ENCODE data around the gene DIDO1. TPM values are rescaled to one million over a fixed set of nuclear protein-coding genes. Genes with fewer than 3 reads are reported as not detected.

DIDO1 gene
- total RNA-seq, 1 experiment from 2014 or later = 77.1 TPM

GRCh38 chr20:62938105-62938888 lies 12.0 kb upstream of the DIDO1 start, which contains the start of gene GID8:
TSS of gene GID8 (plus strand) at chr20:62938147. CDS start at chr20:62941503, 3,356 bp downstream.
- no peak for TF ChIP-seq CTCF (IDR thresholded peaks at IDR 0.05; ENCODE audit: unreplicated experiment)
- no peaks in the 10 kb centered on the region for H3K9me3 Mint-ChIP-seq (ENCODE audit: low read depth, unreplicated experiment)
- H3K36me3 Mint-ChIP-seq (ENCODE audit: insufficient read depth, unreplicated experiment) = peaks cover 49% of the 10 kb centered on the region
- BruUV-seq (replicated peaks) = no TSS peak
- peak within 1 kb of the TSS; percentile 81 for H3K27ac Mint-ChIP-seq (ENCODE audit: unreplicated experiment)
- no peak within 1 kb of the TSS for H3K4me3 Mint-ChIP-seq (ENCODE audit: low read depth, unreplicated experiment)
- peaks cover 11% of the 10 kb centered on the region for H3K4me1 Mint-ChIP-seq (ENCODE audit: low read depth, unreplicated experiment)
- intact Hi-C loops (cut with micrococcal nuclease; ENCODE audit: unreplicated experiment) = no loop called here
- CTCF ChIA-PET = interaction anchor here (0.8 to 1.7 kb wide), 5 partner anchors 11 to 1100 kb away, joined by 4 to 7 read pairs (median 4); partner anchors contain the start of gene SLC17A9
- DNase-seq = peak; percentile 61
- H3K27me3 Mint-ChIP-seq (ENCODE audit: unreplicated experiment) = no peaks in the 10 kb centered on the region

- peaks cover 41% of the 10 kb centered on the region for H3K36me3 Mint-ChIP-seq (ENCODE audit: insufficient read depth, unreplicated experiment)
- no peak overlapping the region for H3K4me3 Mint-ChIP-seq (ENCODE audit: low read depth, unreplicated experiment)
- H3K9me3 Mint-ChIP-seq (ENCODE audit: low read depth, unreplicated experiment) = no peaks in the 10 kb centered on the region
- BruUV-seq (replicated peaks) = no TSS peak
- peaks cover 11% of the 10 kb centered on the region for H3K4me1 Mint-ChIP-seq (ENCODE audit: low read depth, unreplicated experiment)
- CTCF ChIA-PET = interaction anchor here (0.7 to 1.7 kb wide), 5 partner anchors 10 to 227 kb away, joined by 3 to 7 read pairs (median 4); no protein-coding TSS in a partner anchor
- TF ChIP-seq CTCF (IDR thresholded peaks at IDR 0.05; ENCODE audit: unreplicated experiment) = no peak
- intact Hi-C loops (cut with micrococcal nuclease; ENCODE audit: unreplicated experiment) = no loop called here
- DNase-seq = peak; percentile 99
- no peaks in the 10 kb centered on the region for H3K27me3 Mint-ChIP-seq (ENCODE audit: unreplicated experiment)
- H3K27ac Mint-ChIP-seq (ENCODE audit: unreplicated experiment) = peak overlapping the region; percentile 81
Observed at GRCh38 chr20:62937268-62938104, 11.2 kb upstream of the DIDO1 start.

- Mint-ChIP-seq H3K27ac (ENCODE audit: unreplicated experiment) (no peak overlapping the region), H3K27me3 (ENCODE audit: unreplicated experiment) (no peaks in the 10 kb centered on the region), H3K9me3 (ENCODE audit: low read depth, unreplicated experiment) (no peaks in the 10 kb centered on the region), H3K4me1 (ENCODE audit: low read depth, unreplicated experiment) (peaks cover 11% of the 10 kb centered on the region), H3K36me3 (ENCODE audit: insufficient read depth, unreplicated experiment) (peaks cover 27% of the 10 kb centered on the region), H3K4me3 (ENCODE audit: low read depth, unreplicated experiment) (no peak overlapping the region)
- intact Hi-C loops (cut with micrococcal nuclease; ENCODE audit: unreplicated experiment) = no loop called here
- TF ChIP-seq CTCF (IDR thresholded peaks at IDR 0.05; ENCODE audit: unreplicated experiment) = no peak
- no peak for DNase-seq
- no TSS peak for BruUV-seq (replicated peaks)
- CTCF ChIA-PET = no interaction called here
Observed at GRCh38 chr20:62935968-62936585, 9.8 kb upstream of the DIDO1 start.

Measured in Calu3 (cell line).